Gastroesophageal sphincter (tissue), 3 donors: ENCODE results near the gene MIX23.

Experiments used
- CTCF ChIP-seq, 4 experiments: fragments of 200-600 bp in 2 of 4; fragments of 450-650 bp in 2 of 4; sonication (generic) in 1 of 4; IDR thresholded peaks; one replicate each; pipeline ENCODE4 v1.5.1; 2017 to 2019; ENCODE audit warnings: antibody characterized with exemption in 4 of 4, mild to moderate bottlenecking in 2 of 4, moderate library complexity in 2 of 4
- EP300 ChIP-seq: sonication (generic); formaldehyde crosslinking; IDR thresholded peaks from one replicate; pipeline ENCODE4 v1.6.1; 2017; ENCODE audit warnings: antibody characterized with exemption, mild to moderate bottlenecking
- POLR2A ChIP-seq, 2 donors: fragments of 450-650 bp; IDR thresholded peaks; one replicate each; pipeline ENCODE4 v1.6.1; 2017; ENCODE audit warnings: antibody characterized with exemption in 2 of 2, mild to moderate bottlenecking in 2 of 2, moderate library complexity in 1 of 2
- POLR2AphosphoS5 ChIP-seq: sonication (generic); formaldehyde crosslinking; IDR thresholded peaks from one replicate; pipeline ENCODE4 v1.6.1; 2017; ENCODE audit warnings: antibody characterized with exemption

GRCh38 chr3:122316368-122316767 lies 66.7 kb downstream of the MIX23 start:
- TF ChIP-seq CTCF (IDR thresholded peaks at IDR 0.05): no peak
- no peak for TF ChIP-seq POLR2AphosphoS5
- TF ChIP-seq POLR2A (IDR thresholded peaks at IDR 0.05): no peak
- no peak for TF ChIP-seq EP300
